NCI-H774 (cell line): ENCODE data around the gene TLCD3B.

Experiments used
- DNase-seq: peaks from one replicate; lab custom pipeline; 2025; lab: John Stamatoyannopoulos, UW

Gene TLCD3B

GRCh38 chr16:30030841-30031413 is at the start of gene TLCD3B:
TSS of gene TLCD3B (minus strand) at chr16:30031271. CDS start at chr16:30030527, 744 bp downstream.
- DNase-seq: no peak

GRCh38 chr16:30079480-30079879 is 48.4 kb upstream of the TLCD3B start:
- no peak for DNase-seq

- DNase-seq: no peak
Measured at GRCh38 chr16:30078744-30079143, 47.7 kb upstream of the TLCD3B start.

- no peak for DNase-seq
Measured at GRCh38 chr16:30077656-30078055, 46.6 kb upstream of the TLCD3B start.

GRCh38 chr16:30076276-30076791 is 45.3 kb upstream of the TLCD3B start:
- no peak for DNase-seq

GRCh38 chr16:30075503-30076275 is 44.6 kb upstream of the TLCD3B start, which contains the start of gene PPP4C:
TSS of gene PPP4C (plus strand) at chr16:30075994. CDS start at chr16:30076378, 384 bp downstream.
- peak; percentile 84 for DNase-seq

- no peak for DNase-seq
Measured at GRCh38 chr16:30070490-30070889, 39.4 kb upstream of the TLCD3B start.

- DNase-seq: no peak
Measured at GRCh38 chr16:30069611-30070462, 38.8 kb upstream of the TLCD3B start.

- no peak for DNase-seq
Measured at GRCh38 chr16:30068750-30069610, 37.9 kb upstream of the TLCD3B start.

- DNase-seq: no peak
Measured at GRCh38 chr16:30068333-30068732, 37.3 kb upstream of the TLCD3B start.

- DNase-seq: no peak
Measured at GRCh38 chr16:30067584-30067916, 36.5 kb upstream of the TLCD3B start.

- no peak for DNase-seq
Measured at GRCh38 chr16:30066761-30067583, 35.9 kb upstream of the TLCD3B start.

- DNase-seq: no peak
Measured at GRCh38 chr16:30065943-30066760, 35.1 kb upstream of the TLCD3B start.

- DNase-seq: peak; percentile 96
Measured at GRCh38 chr16:30065102-30065942, 34.3 kb upstream of the TLCD3B start, which contains the start of gene ALDOA. TSS of gene ALDOA (plus strand) at chr16:30065760. CDS start at chr16:30066898, 1,138 bp downstream.

- DNase-seq: no peak
Measured at GRCh38 chr16:30064729-30065101, 33.6 kb upstream of the TLCD3B start.

- DNase-seq: peak; percentile 57
Measured at GRCh38 chr16:30063893-30064728, 33.0 kb upstream of the TLCD3B start.

GRCh38 chr16:30063278-30063892 is 32.3 kb upstream of the TLCD3B start:
- DNase-seq: no peak
